ENCODE data around the gene ZFYVE21.

DNA sequence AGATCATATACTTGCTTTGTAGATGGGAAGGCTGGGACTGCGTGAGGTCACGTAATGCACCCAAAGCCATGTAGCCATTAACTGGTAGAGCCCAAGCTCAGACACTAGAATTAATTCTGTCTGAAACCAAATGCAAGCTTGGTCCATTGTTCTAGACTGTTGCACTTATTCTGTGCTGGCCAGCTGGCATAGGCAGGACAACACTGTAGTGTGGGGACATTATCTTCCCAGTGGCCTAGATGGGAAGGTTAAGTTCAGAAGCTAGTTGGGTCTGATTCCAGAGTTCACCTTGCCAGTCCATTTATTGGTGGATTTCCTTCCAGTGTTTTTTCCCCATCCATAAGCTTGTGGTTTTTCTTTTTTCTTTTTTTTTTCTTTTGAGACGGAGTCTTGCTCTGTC is 47.5 kb upstream of the ZFYVE21 start:
- TF ChIP-seq, protein P1, sequence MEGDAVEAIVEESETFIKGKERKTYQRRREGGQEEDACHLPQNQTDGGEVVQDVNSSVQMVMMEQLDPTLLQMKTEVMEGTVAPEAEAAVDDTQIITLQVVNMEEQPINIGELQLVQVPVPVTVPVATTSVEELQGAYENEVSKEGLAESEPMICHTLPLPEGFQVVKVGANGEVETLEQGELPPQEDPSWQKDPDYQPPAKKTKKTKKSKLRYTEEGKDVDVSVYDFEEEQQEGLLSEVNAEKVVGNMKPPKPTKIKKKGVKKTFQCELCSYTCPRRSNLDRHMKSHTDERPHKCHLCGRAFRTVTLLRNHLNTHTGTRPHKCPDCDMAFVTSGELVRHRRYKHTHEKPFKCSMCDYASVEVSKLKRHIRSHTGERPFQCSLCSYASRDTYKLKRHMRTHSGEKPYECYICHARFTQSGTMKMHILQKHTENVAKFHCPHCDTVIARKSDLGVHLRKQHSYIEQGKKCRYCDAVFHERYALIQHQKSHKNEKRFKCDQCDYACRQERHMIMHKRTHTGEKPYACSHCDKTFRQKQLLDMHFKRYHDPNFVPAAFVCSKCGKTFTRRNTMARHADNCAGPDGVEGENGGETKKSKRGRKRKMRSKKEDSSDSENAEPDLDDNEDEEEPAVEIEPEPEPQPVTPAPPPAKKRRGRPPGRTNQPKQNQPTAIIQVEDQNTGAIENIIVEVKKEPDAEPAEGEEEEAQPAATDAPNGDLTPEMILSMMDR (IDR thresholded peaks at IDR 0.05) = no peak
- no peak for TF ChIP-seq EP300 (IDR thresholded peaks at IDR 0.05)
- no peak for TF ChIP-seq POLR2A (IDR thresholded peaks at IDR 0.05)
